Neural progenitor cell (in vitro differentiated cells): ENCODE results near the gene KIF2C.
"Not testable (repeated sequence)": the region's sequence is repeated elsewhere in the genome, so short reads cannot be mapped to it uniquely, and the experiment has no call there.

Experiments
- CTCF ChIP-seq: fragments of 200-600 bp; sonication (generic); IDR thresholded peaks from 2 replicates; pipeline ENCODE4 v1.5.1; 2017; ENCODE audit warnings: antibody characterized with exemption, mild to moderate bottlenecking
- EZH2 ChIP-seq: fragments of 200-600 bp; sonication (generic); IDR thresholded peaks from 2 replicates; pipeline ENCODE4 v1.6.1; 2017; ENCODE audit warnings: antibody characterized with exemption, mild to moderate bottlenecking, moderate library complexity
- EZH2phosphoT487 ChIP-seq: fragments of 200-600 bp; sonication (generic); IDR thresholded peaks from 2 replicates; pipeline ENCODE4 v1.6.1; 2017; ENCODE audit warnings: antibody characterized with exemption

GRCh38 chr1:44815926-44816325 is 76.3 kb downstream of the KIF2C start:
- not testable (repeated sequence) for TF ChIP-seq EZH2phosphoT487, CTCF, EZH2
